Fibroblast of mammary gland (primary cell): ENCODE data around the gene SYCN.

Experiments used
- DNase-seq: peaks from one replicate; pipeline ENCODE4 v3.0.0-alpha.2; 2010; ENCODE audit warnings: low read depth
- H3K4me3 ChIP-seq: 2 replicates; pipeline ENCODE4 v1.5.1; 2011; ENCODE audit warnings: low read depth, mild to moderate bottlenecking, low read length, moderate library complexity; ENCODE audit not compliant: control insufficient read depth
- TF ChIP-seq, protein P1 (sequence below): conservative IDR thresholded peaks from 2 replicates; pipeline ENCODE4 v1.5.1; 2011; ENCODE audit warnings: low read depth, low read length, inconsistent platforms; ENCODE audit not compliant: control insufficient read depth, insufficient read depth

The SYCN gene

DNA sequence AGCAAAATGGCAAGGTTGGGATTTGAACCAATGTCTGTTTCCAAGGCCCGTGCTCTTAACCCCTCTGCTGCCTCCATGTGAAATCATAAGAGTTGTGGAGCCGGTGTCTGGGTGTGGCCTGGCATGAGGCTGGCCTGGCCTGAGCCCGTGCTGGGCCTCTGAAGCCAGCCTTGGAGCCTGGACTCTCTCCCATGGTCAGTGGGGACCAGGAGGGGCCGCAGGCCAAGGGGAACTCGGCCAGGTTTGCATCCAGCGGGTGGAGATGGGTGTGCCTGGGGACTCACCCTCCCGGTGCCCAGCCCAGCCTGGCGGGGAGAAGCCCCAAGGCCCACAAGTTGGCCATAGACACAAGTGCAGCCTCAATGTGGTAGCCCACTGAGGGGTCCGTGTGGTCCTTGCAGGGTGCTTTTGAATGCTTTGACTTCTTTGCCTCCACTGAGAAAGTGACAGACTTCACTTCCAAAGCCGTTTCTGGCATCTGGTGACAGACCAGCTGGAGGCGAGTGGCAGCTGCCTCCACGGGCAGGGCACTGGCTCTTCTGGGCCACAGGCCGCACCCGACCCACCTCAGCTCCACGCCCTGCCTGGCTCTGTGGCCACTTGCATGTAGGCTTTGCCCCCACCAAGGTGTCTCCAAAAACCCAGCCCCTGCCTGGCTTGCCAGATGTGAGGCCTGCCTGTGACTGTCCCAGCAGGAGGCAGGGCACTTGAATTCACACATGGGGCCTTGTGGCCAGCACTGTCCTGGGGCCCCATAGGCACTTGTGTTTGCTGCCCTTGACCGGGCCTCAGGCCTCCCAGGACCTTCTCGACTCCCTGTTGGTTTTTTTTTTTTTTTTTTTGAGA lies 33.5 kb downstream of the SYCN start:
- TF ChIP-seq, protein P1, sequence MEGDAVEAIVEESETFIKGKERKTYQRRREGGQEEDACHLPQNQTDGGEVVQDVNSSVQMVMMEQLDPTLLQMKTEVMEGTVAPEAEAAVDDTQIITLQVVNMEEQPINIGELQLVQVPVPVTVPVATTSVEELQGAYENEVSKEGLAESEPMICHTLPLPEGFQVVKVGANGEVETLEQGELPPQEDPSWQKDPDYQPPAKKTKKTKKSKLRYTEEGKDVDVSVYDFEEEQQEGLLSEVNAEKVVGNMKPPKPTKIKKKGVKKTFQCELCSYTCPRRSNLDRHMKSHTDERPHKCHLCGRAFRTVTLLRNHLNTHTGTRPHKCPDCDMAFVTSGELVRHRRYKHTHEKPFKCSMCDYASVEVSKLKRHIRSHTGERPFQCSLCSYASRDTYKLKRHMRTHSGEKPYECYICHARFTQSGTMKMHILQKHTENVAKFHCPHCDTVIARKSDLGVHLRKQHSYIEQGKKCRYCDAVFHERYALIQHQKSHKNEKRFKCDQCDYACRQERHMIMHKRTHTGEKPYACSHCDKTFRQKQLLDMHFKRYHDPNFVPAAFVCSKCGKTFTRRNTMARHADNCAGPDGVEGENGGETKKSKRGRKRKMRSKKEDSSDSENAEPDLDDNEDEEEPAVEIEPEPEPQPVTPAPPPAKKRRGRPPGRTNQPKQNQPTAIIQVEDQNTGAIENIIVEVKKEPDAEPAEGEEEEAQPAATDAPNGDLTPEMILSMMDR, result no peak
- H3K4me3 ChIP-seq, result no peak overlapping the region

DNA sequence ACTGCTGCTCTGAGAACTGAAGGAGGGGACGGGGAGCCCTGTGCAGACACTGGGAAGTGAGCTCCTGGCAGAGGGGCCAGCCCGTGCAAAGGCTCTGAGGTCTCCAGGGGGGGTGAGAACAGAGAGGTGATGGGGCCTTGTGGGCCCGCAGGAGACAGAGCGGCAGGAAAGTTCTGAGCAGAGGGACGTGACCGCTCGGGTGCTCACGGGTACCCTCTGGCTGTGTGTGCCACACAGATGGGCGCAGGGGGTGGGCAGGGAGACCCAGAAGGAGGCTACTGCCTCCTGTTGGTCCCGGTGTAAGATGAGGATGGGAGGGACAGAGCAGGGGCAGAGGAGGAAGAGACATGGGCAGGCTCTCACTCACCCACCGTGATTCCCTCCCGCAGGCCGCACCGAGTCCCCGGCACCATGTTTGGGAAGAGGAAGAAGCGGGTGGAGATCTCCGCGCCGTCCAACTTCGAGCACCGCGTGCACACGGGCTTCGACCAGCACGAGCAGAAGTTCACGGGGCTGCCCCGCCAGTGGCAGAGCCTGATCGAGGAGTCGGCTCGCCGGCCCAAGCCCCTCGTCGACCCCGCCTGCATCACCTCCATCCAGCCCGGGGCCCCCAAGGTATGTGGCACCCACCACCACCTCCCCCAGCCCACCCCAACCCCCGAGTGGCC lies 34.8 kb downstream of the SYCN start:
- TF ChIP-seq, protein P1, result no peak
- DNase-seq, result no peak
- no peak overlapping the region for H3K4me3 ChIP-seq

More for the DNA sequence above, 33.5 kb downstream of the SYCN start:
- DNase-seq, result no peak

DNA sequence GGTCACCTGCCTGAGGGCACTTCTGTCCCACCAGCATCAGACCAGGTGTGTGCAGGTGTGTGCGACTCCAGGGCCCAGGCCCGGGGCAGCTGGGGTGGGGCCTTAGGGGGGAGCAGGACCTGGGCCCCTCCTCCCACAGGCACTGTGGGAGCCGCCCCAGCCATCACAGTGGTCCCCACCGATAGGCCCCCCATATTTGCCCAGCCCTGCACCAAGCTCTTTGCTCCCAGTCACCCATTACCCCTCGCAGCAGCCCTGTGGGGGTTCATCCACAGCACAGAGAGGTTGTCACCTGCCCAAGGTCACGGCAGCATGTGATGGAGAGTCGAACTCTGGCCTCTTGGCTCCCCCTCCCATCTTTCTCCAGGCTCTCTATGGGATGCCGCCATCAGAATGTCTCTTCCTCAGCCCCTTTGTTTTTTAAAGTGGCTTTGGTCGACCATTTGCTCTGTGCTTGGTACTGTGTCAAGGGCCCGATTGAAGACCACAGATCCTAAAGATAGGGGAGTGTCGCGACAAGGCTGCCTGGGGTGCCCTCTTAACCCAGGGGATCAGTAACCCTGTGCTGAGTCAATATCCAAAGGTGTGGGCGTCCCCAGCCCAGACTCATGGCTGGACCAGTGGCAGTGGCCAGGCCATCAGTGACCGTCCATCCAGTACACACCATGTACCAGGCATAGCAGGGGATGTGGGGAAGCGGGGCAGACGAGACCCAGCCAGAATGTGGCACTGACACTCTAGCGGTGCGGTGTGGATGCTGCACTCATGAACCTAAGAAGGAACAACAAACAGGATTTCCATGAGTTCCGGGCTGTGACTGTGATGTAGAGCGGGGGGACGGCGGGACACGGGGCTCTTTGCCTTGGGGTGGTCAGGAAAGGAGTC lies 35.6 kb downstream of the SYCN start:
- no peak for DNase-seq
- H3K4me3 ChIP-seq, result no peak overlapping the region
- TF ChIP-seq, protein P1, result no peak

DNA sequence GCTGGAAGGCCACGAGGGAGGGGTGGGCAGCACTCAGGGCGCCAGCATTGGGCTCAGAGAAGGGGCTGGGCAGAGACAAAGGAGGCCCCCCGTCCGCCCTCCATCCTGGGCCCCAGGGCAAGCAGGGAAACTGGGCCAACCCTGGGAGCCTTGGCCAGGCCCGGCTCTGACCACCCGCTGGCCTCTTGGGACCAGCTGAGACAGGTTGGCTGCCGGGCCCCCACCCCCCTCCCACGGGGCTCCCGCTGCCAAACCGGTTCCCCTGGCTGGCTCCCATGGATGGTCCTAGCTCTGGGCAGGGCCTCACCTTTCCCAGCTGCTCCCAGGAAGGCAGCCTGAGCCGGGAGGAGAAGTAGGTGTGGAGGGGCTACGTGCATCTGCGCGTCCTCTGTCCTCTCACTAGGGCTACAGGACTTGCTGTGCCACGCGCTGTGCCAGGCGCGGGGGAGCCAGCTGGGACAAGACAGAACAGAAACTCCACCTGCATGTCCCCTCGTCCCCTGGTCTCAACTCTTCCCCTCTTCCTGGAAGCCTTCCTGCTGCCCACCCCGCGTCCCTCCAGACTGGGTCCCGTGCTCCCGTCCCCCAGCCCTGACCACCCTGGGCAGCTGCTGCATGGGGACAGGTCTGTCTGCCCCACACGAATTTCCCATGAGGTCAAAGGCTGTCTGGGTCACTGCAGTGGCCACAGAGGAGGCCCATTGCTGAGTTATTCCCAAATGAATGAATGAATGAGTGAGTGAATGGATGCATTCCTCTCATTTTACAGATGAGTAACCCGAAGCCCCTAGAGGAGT lies 36.4 kb downstream of the SYCN start:
- DNase-seq, result no peak
- TF ChIP-seq, protein P1, result no peak

DNA sequence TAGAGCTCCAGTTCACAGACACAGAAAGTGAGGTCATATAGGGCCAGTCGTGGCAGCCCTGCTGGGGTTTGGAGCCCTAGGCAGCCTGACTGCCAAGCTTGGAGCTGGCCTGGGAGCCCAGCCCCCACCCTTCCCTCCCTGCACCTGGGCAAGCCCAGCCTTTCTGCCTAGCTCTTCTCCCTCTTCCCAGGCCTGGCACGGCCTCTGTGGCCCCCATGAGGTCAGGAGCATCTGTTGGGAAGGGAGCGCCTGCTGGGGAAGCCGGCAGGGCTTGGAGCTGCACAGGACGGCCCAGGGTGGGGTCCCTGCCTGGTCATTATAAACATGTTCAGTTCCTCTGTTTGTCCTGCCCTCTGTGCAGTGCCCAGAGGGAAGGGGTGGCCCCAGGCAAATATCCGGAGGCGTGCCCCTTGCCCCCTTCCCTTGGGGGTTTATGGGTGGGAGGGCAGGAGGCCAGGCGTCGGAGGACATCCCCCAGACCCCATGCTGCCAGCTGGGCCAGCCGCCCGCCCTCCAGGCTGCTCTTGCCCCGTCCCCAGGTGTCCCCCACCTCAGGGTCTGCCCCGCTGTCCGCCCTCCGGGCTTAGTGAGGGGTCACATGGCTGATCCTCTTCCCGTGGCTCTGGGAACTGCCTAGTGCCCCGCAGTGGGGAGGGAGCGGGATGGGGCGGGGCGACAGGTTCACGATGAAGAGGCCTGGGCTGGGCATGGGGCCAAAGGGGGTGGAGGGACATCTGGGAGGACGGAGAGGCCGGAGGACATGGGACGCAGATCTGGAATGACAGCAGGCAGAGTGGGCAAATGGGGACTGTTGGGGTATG lies 37.3 kb downstream of the SYCN start:
- H3K4me3 ChIP-seq, result no peak overlapping the region
- no peak for DNase-seq
- TF ChIP-seq, protein P1, result no peak

More for the DNA sequence above, 36.4 kb downstream of the SYCN start:
- no peak overlapping the region for H3K4me3 ChIP-seq
